GM19467 (cell line): ENCODE measurements around the gene C19orf38.
"Not testable (repeated sequence)": the region's sequence is repeated elsewhere in the genome, so short reads cannot be mapped to it uniquely, and the experiment has no call there.

ENCODE experiments used
- ATAC-seq: cut with Tn5 transposase; IDR thresholded peaks from one replicate; pipeline ENCODE4 v1.9.1; 2021; ENCODE audit warnings: mild to moderate bottlenecking, moderate library complexity; ENCODE audit not compliant: unreplicated experiment

The C19orf38 gene

DNA sequence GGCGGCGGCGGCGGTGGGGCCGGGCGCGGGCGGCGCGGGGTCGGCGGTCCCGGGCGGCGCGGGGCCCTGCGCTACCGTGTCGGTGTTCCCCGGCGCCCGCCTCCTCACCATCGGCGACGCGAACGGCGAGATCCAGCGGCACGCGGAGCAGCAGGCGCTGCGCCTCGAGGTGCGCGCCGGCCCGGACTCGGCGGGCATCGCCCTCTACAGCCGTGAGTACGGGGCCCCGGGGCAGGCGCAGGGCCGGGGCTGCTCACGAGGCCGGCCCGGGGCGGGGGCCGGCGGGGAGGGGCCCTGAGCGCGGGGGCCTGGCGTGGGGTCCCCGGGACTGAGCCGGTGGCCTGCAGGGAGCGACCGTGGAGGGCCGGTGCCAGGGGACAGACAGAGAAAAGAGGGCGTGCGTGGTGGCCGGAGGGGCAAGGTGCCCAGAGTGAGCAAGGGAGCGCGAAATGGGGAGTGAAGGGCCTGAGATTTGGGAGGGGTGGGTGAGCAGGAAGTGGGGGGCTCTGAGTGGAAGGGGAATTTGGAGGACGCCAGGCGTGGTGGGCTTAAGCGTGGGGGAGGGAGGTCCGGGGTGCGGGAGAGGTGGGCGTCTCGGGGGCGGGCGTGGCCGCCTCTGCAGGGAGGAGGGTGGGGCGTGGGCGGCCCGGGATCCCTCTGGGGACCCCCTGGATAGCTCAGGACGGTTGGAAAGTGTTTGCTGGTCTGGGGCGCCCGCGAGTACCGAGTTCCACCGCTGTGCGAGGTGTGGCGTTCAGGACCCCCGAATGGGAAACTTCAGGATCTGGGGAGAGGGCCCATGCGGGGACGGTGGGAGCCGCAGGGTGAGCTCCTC is 23.7 kb downstream of the C19orf38 start:
- no peak for ATAC-seq

DNA sequence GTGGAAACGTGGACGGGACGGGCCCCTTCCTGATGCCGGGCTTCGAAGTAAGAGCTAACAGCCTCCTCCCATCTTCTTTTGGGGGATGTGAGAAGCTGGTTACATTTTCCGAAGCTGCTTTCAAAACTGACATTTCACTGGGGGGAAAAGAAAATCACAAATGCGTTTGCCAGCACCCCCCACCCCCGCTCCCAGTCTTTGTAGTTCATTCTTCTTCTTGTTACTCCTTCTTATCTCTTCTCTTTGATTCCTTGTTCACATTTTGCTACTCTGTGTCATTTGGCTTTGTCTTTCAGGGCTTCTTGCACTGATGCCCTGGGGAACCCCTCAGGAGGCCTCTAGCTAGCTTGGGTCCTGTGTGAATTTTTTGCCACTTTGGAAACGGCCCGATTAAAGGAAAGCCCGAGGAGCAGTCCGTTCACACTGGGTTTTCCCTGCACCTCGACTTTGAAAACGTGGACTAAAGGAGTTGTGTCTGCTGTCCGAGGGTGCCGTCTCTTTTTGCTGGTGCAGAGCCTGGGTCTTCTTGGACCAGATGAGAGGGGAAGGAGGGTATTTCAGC is 24.4 kb downstream of the C19orf38 start:
- no peak for ATAC-seq

DNA sequence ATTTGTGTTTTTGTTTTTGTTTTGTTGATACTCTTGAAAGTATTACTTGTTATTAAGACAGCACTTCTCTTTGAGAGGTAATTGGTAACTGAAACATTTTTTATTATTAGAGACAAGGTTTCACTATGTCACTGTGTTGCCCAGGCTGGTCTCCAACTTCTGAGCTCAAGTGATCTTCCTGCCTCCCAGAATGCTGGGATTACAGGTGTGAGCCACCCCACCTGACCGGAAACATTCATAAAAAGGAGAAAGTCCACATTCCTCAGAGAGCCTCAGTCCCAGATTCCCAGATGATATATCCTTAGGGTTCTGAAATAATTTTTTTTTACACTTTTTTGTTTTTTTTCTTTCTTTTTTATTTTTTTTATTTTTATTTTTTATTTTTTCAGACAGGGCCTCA is 25.8 kb downstream of the C19orf38 start:
- no peak for ATAC-seq

DNA sequence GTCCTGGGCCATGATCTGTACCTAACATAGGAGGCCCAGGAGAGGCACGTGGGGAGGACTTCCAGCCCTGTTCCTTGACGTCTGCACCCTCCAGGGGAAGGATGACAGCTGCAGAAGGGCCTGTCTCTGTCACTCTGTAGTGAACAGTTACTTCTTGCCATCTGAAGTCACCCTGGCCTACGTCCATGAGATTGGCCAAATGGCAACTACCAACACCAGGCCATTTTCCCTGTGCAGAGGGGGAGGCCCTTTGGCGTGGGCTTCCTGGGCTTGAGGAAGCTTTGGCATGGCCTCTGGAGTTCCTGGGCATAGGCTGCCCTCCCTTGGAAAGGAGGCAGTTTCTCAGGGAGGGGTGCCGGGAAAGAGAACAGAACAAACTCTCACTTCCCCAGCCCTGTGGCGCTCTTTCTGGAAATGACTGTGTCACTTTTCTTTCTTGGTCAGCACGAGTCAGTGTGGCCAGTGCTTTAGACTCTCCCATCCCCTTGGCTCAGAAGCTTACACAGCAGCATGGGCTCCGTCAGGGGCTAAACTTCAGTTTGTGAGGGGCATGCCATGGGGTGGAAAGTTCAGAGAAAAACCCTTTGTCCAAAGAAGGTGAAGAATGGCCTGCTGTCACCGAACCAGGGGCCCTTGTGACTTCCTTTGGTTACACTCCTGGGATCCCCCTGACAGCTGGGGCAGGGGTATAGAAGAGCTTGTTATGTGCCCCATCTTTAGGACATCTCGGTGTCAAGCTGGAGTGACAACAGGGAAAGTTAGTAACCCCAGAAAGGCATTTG is 28.4 kb downstream of the C19orf38 start:
- ATAC-seq = peak; percentile 43

DNA sequence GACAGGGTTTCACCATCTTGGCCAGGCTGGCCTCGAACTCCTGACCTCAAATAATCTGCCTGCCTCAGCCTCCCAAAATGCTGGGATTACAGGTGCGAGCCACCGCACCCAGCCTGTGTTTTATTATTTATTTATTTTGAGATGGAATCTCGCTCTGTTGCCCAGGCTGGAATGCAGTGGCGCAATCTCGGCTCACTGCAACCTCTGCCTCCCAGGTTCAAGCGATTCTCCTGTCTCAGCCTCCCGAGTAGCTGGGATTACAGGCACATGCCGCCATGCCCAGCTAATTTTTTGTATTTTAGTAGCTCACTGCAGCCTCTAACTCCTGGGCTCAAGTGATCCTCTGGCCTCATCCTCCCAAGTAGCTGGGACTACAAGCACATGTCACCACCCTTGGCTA is 29.4 kb downstream of the C19orf38 start:
- not testable (repeated sequence) for ATAC-seq

DNA sequence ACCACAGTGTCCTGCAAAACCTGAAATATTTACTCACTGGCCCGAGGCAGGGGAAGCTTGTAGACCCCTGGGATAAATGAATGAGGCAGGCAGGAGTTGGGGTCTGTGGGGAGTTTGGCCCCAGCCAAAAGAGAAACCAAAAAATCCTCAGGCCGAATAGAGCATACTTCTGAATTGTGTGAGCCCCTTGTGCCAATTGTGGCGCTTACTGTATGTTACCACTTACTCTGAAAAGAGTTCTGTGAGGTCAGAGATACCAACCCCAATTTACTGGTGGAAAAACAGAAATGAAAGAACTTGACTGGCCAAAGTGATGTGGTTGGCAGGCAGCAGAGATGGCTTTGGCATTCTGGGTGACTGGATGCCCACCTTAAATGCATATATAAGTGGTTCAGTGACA is 30.0 kb downstream of the C19orf38 start:
- no peak for ATAC-seq

DNA sequence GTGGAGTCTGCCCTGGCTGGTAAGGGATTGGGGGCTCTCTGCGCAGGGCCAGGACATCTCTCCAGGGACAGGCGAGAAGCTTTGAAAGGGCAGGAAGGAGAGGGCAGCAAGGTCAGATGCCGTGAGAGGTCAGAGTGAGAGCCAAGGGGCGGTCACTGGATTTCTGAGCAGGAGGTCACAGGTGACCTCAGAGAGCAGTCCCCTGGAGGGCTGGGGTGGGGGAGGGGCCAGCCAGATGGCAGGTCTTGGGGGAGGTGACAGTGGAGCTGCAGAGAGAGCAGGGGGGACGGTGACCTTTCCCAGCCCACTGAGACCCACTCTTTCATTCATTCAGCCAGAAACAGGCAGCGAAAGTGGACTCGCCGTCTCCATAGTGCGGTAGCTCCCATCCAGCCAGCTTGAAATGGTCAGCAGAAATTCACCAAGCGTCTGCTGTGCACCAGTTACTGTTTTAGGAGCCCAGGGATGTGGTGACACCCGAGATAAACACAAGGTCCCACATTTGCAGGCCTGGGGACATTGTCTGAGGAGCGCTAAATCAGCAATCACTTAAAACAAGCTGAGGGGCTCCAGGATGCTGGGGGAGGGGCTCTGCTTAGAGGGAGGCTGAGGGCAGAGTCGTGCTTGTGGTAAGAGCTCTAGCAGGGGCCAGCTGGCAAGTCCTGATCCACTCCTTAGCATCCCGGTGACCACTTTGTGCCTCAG is 33.3 kb downstream of the C19orf38 start:
- ATAC-seq = no peak

DNA sequence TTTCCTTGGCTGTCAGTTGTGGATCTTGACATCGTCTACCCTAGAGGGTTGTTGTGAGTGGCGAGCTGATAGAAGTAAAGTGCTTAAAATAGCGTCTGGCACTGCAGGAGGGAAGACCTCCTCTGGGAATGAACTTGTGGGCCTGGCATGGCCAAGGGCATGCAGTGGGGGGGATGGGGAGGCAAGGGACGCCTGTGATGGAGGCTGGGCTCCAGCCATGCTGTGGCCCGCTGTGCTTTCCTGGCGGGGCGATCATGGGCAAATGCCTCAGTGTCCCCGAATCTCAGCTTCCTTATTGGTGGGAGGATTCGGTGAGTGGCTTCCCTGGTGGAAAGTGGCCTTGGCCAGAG is 33.9 kb downstream of the C19orf38 start:
- no peak for ATAC-seq

DNA sequence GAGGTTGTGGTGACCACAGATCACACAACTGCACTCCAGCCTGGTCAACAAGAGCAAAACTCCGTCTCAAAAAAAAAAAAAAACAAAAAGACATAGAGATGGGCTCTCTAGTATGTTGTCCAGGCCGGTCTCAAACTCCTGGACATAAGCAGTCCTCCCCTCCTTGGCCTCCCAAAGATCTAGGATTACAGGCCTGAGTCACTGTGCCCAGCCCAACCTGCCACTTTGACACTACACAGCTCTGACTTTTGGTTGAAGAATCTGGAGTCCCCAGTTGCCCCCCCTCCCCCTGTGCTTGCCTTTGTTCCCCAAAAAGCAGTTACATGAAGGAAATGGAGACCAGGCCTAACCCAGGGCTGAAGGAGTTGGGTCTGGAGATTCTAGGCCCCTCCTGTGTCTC is 36.1 kb downstream of the C19orf38 start:
- ATAC-seq = no peak

DNA sequence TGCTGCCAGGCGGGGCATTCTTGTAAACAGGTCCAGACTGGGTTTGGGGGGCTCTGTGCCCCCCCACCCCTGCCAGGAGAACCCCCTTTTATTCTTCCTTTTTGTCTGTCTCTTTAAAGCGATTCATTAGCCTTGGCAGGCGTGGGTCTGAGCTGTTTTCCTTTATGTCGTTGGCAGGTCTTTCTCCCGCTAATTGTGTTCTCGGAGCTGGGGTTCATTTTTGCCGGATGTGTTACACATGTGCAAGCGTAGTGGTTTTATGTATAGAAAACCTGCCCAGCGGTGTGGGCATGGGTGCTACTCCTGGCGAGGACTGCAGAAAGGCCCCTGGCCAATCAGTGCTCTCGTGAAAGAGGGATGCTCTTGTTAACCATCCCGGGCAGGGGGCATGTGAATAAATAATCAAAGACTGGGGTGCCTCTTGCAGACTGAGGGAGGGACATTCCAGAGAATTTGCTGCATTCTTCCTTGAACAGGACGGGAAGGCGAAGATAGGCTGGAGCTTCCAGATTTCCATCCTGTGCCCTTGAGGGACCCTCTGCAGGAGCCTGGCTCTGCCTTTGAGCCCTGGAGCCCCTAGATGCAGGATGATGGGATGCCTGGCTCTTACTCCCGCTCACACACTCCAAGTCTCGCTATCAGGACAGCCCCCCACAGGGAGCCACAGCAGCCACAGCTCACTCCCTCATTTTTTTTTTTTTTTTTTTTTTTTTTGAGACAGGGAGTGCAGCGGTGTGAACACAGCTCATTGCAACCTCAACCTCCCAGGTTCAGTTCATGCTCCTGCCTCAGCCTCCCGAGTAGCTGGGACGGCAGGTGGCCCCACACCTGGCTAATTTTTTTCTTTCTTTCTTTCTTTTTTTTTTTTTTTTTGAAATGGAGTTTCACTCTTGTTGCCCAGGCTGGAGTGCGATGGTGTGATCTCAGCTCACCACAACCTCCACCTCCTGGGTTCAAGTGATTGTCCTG is 37.3 kb downstream of the C19orf38 start:
- no peak for ATAC-seq

DNA sequence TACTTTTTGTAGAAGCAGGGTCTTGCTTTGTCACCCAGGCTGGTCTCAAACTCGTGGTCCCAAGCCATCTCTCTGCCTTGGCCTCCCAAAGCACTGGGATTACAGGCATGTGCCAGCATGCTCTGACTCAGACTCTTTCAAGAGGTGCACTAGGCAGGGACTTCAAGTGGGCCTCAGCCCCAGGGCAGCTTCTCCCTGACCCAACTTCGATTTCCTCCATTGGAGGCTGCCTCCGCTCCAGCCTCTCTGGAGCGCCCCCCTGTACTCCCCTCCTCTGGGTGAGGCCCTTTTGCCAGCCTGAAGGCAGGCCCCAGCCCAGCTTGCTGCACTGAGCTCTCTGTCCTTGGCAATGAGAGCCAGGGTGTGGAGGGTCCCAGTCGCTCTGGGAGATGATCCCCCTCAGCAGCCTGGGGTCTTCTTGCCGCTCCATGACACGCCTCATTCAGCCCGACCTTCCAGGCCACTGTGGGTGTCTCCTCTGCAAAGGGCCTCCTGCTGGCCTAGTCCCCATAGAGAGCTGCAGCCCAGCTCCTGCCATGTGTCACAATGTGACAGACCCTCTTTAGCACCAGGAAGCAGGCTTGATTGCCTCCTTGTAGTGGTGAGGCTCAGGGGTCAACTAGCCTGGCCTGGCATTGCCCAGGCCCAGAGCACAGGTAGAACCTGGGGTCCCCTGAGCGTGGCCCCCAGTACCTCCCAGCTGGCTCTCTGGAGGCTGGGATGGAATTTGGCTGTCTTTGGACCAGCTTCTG is 39.6 kb downstream of the C19orf38 start:
- no peak for ATAC-seq

DNA sequence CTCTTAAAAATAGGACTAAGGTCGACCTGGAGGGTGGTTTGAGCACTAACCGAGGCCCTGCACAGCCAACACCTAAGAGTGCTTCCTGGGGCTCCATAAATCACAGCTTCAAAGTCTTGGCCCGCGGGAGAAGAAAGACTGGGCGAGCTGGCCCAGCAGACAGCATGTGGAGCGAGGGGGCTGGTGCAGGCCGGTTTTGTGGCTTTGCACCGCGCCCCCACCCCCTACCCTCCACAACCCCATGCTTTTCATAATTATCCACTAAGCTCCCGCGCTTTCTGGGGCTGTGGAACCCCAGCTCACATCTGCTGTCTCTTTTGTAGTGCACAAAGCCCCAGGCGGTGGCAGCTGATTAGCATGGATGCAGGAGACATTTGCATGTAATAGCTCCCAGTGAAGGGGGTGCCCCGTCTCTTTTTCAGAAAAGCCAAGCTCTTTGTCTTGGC is 40.2 kb downstream of the C19orf38 start:
- no peak for ATAC-seq

DNA sequence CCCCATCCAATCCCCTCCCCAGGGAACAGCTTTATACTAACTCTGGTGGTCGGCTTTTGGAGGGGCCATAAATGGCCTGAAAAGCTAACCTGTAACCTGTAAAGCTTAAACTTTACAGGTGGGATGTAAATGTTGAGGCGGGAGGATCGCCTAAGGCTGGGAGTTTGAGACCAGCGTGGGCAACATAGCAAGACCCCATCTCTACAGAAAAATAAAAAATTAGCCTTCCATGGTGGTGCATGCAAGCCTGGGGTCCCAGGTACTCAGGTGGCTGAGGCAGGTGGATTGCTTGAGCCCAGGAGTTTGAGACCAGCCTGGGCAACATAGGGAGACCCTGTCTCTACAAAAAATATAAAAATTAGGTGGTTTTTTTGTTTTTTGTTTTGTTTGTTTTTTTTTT is 41.7 kb downstream of the C19orf38 start:
- no peak for ATAC-seq

DNA sequence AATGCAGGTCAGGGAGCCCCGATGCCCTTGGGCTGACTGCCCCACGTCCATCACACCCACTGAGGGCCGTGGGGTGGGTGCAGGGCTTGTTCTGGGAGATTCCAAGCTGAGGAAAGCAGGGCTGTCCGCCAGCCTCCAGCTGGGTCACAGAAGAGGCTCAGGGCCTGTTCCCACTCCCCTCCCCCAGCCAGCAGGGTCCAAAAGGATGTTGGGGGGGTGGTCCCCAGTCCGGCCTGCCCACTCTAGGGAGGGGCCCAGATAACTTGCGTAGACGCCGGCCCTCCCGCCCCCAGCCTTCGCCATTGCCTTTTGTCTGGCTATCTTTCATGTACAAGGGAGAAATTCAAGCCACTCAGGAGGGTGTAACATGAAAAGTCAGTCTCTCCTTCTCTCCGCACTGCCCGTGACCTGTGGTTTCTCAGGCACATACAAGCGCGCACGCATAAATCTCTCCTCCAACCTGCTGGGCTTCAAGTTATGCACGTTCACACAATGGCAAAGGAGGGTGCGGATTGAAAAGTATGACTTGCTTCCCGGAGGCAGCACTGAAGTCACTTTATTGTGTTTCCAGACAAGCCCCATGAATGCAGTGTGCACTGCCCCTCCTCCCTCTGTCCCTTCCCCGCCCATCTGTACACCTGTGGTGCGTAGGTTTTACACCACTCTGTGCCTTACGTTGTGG is 43.3 kb downstream of the C19orf38 start:
- no peak for ATAC-seq

DNA sequence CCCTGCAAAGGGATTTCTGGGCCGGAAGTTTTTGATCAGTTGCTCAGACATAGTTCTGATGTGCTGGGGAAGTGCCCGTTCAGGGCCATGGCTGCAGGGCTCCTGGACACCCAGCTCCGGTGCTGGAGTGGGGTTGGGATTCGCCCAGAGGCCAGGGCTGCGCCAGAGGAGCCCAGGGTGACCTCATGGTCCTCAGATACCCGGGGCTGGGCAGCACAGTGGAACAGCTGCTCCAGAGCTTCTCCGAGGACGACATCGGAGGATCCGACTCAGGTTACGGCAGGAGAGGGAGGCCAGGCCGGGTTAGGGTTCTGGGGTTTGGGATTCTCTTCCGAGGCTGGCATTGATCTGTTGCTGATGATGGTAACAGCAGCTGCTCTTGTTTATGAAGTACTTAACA is 44.0 kb downstream of the C19orf38 start:
- ATAC-seq = no peak

DNA sequence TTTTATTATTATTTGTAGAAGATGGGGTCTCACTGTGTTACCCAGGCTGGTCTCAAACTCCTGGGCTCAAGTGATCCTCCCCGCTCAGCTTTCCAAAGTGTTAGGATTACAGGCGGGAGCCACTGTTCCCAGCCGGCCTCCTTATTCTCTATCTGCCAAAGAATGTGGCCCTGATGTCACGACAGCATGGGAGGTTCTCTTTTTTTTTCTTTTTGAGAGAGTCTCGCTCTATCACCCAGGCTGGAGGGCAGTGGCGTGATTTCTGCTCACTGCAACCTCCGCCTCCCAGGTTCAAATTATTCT is 46.6 kb downstream of the C19orf38 start:
- no peak for ATAC-seq

DNA sequence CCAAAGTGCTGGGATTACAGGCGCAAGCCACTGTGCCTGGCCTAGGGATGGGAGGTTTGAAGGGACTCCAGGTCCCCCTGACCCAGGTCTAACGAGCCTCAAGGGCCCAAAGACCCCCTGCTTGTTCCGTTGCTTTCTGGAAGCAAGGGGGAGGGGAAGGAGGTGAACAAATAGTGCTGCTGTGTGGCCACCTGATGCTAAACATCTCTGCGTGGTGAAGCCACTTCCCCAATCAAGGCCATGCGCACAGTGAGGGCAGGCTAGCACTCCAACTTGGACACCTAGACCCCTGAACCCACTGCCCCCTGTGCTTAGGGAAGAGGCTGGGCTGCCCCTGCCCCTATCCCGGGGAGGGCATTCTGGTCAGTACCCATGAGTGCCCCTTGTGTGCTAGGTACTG is 47.1 kb downstream of the C19orf38 start:
- ATAC-seq = no peak

DNA sequence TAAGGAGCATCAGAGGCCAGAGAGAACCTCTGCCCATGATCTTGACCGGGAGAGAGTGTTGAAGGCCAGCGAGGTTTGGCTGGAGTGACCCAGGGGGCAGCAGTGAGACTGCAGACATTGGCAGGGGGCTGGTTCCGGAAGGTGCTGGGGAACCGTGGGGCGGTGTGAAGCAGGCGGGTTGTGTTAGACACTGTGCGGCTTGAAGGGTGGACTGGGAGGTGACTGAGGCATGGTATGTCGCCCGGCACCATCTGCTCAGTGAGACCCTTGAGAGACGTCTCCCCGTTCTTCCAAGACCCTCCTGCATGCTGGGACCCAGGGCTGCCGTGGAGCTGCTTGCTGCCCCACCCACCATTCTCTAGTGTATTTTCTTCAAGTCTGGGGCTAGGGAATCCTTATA is 47.7 kb downstream of the C19orf38 start:
- ATAC-seq = no peak

DNA sequence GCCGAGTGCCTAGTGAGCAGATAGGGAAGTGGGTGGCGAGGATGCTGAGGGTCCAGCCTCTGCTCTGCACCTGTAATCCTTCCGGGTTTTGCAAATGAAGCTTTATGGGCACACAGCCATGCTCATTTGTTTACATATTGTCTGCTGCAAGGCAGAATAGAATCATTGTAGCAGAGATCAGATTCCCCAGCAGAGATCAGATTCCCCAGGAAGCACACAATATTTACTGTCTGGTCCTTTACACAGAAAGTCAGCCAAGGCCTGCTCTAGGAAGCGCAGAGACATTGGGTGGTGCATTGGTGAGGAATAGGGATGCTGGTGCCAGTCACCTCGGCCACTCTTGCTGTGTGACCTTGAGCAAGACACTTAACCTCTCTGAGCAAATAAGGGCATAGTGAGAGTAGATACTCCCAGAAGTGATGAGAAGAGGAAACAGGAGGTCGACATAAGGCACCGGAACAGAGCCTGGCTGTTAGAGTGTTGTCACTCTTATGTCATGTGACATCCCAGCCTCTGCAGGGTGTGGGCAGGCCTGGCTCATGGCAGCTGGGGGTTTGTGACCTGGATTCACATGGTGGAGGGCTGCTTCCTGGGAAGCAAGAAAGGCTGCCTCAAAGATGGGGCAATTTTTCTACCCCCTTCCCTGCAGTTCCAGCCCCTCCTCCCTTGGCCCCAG is 48.8 kb downstream of the C19orf38 start:
- ATAC-seq = no peak
